COLO829 (cell line): ENCODE data around the gene PCMT1.
A peak's percentile ranks its signal among the peaks of the same experiment; 100 is the strongest.
"Not testable (repeated sequence)": the region's sequence is repeated elsewhere in the genome, so short reads cannot be mapped to it uniquely, and the experiment has no call there.

Source experiments
- DNase-seq: peaks from one replicate; pipeline ENCODE4 v3.0.0; 2012; ENCODE audit warnings: low spot score

Gene PCMT1

GRCh38 chr6:149749594-149750135 lies at the start of gene PCMT1:
Gene PCMT1 (plus strand): TSS chr6:149749741. CDS start chr6:149749902, 161 bp downstream.
- DNase-seq = peak; percentile 77

DNA sequence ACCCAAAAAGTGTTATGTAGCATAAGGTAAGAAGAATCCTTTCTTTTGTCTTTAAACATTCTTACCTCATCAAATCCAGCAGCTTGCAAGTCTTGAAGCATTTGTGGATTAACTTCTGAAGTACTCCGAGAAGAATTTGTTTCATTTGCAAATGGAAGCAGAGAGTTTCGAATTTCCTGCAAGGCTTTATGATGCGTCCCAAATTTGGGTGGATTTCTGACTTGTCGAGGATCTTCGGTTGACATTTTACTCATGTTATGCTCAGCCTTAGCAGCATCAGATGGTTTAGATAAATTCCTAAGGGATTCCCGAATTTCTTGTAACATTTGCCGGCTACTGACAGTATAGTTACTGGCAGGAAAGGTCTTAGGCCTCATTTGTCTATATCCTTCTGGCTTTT lies 47.8 kb upstream of the PCMT1 start:
- DNase-seq = no peak

- DNase-seq = no peak
Observed at GRCh38 chr6:149711711-149712110, 37.8 kb upstream of the PCMT1 start.

- no peak for DNase-seq
Observed at GRCh38 chr6:149714442-149714841, 35.1 kb upstream of the PCMT1 start.

GRCh38 chr6:149716181-149716963 lies 33.2 kb upstream of the PCMT1 start:
- DNase-seq = peak; percentile 62

GRCh38 chr6:149717255-149717587 lies 32.3 kb upstream of the PCMT1 start:
- DNase-seq = no peak

DNA sequence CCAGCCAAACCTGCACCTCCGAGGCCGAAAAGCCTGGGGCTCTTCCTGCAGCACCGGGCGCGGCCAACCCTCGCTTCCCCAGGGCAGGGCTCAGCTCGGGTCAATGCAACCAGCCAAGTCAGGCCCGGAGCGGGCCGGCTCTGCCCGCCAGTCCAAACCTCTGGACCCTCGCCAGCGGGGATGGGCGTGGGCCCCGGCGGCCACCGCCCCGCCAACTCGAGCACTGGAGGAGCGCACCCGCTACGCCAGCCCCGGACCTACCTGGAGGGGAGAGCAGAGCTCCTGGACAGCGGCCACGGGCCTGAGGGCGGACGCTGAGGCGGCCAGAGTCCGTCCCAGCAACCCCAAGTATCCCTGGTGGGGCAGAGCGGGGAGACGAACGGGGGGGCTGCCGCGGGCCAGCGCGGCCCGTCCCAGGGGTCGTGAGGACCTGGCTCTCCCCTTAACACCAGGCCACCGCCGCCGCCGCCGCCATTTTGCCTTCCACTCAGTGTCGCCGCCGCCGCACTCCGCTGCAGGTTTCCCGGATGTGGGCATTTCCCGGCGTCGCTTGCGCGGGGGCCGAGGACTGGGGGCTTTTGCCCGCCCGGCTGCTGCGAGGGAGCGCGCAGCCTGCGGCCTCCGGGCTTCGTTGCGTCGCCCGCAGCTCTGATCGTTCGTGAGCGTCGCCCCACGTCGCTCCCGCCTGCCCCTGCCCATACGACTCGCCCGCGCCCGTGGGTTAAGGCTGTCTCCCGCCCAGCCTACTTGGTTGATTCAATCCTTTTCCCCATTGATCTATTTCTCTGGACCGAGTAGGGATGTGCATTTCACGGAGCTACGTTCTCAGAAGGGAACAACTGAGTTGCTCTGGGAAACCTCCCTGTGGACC lies 31.7 kb upstream of the PCMT1 start, which contains the start of gene LATS1:
LATS1 (minus strand) TSS at position 514 of the 871 bp plus-strand sequence. CDS start 15,975 bp downstream, outside the sequence.
- DNase-seq = peak; percentile 67

GRCh38 chr6:149719531-149719930 lies 30.0 kb upstream of the PCMT1 start:
- no peak for DNase-seq

GRCh38 chr6:149723262-149723661 lies 26.3 kb upstream of the PCMT1 start:
- no peak for DNase-seq

DNA sequence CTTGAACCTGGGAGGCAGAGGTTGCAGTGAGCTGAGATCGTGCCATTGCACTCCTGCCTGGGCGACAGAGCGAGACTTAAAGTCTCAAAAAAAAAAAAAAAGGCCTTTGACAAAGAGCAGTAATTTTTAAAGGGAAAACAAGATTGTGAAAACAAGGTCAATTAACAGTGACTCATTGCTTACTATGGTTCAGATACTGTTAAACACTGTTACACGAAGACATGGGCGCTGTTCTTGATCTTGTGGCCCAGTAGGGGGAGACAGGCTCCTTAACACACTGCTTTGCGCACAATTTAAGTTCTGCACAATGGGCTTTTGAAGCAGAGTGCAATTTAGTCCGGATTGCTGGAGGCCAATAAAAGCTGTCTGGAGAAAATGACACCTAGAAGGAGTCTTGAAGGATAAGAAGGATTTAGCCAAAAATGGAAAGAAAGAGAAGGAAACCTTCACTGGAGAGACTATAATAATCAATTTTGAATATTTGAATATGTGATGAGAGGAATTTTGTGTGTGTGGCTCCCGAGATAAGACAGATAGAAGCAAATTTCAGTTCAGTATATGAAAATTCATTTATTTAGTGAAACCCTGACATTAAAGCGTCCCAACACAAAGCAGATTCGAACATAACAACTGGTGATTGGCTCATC lies 25.6 kb upstream of the PCMT1 start:
- DNase-seq = peak; percentile 81

DNA sequence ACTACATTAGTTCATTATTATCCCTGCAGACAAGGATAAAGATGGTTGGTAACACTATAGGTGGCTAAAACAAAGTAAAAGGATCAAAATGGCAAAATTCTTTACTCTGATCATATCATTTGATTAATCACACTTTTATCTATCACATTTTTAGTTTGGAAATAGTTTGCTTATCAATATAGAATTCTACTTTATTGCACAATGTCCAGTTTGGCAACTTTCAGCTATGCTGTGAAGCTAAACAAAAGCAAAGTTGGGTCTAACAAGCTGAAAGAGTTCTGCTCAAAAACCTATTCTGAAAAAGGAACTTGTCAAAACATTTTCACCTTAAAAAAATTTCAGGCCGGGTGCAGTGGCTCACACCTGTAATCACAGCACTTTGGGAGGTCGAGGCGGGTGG lies 23.8 kb upstream of the PCMT1 start:
- no peak for DNase-seq

GRCh38 chr6:149727793-149728498 lies 21.6 kb upstream of the PCMT1 start:
- no peak for DNase-seq

GRCh38 chr6:149728499-149729234 lies 20.9 kb upstream of the PCMT1 start:
- no peak for DNase-seq

DNA sequence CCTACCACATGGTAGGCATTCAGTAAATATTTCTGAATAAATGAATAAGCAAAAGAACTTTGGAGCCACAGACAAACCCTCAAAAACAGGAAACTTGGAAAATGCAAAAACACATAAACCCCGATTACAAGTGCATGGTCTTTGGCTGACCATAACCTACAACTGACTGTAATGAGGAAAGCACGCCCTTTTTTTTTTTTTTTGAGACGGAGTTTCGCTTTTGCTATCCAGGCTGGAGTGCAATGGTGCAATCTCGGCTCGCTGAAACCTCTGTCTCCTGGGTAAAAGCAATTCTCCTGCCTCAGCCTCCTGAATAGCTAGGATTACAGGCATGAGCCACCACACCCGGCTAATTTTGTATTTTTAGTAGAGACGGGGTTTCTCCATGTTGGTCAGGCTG lies 19.7 kb upstream of the PCMT1 start:
- no peak for DNase-seq

- DNase-seq = no peak
Observed at GRCh38 chr6:149733089-149733720, 16.3 kb upstream of the PCMT1 start.

DNA sequence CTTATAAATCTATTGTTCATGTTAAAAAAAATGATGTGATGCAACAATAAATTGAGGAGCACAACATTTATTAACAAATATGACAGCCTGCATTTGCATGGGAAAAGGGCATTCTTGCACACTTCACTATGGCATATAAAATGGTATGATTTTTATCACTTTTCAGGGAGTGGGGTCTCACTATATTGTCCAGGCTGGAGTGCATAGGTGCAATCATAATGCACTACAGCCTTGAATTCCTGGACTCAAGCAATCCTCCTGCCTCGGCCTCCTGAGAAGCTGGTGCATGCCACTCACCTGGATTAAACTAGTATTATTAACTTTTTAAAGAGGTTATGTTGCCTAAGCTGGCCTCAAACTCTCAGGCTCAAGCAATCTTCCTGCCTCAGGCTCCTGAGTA lies 14.6 kb upstream of the PCMT1 start:
- no peak for DNase-seq

GRCh38 chr6:149745252-149745651 lies 4.3 kb upstream of the PCMT1 start:
- DNase-seq = not testable (repeated sequence)

DNA sequence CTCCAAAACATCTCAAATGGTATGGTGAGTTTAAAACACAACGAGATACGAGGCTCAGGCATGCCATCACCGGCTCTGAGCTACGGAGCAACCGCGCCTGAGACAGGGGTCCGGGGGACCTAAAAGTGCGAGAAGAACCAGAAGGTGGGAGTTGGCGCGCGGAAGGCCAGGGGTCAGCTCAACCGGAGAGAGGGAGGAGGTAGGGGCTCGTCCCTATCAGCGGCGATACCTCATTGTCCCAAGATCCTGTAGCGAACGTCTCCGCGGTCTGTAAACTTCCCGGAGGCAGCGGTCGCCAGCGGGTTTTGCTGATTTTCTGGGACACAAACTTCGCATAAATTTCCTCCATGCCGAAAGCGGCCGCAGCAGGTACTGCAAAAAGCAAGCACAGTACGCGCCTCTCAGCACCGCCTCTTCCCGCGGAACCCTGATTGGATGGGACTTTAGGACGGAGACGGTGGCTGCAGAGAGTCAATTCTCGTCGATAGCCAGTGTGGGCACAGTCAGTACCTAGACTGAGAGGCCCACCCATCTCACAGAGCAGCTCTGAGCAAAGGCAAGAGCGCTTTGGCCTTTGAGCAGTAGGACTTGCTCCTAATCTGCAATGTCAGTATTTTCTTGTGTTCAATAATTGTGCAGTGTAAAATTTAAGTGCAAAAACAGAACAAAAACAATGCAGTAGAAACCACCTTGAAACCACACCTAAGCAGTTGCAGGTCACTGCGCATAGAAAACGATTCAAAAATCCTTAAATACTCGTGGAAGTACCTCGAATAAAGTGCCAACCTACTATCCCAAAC lies 3.2 kb upstream of the PCMT1 start, which contains the start of gene NUP43:
NUP43 (minus strand) TSS at position 383 of the 800 bp plus-strand sequence; CDS start at position 349, 34 bp downstream.
- peak; percentile 85 for DNase-seq

- not testable (repeated sequence) for DNase-seq
Observed at GRCh38 chr6:149749082-149749593, 403 bp upstream of the PCMT1 start.
